AG09309 (cell line): ENCODE data around the gene GXYLT1.

Source experiments
- DNase-seq: peaks from one replicate; pipeline ENCODE4 v3.0.0-alpha.2; 2010; ENCODE audit warnings: low read depth
- H3K4me3 ChIP-seq: 2 replicates; pipeline ENCODE4 v1.5.1; 2011; ENCODE audit warnings: mild to moderate bottlenecking, low read depth, low read length, moderate library complexity; ENCODE audit not compliant: control insufficient read depth
- TF ChIP-seq, protein P1 (sequence below): IDR thresholded peaks from 2 replicates; pipeline ENCODE4 v1.5.1; 2011; ENCODE audit warnings: mild to moderate bottlenecking, low read depth, low read length, inconsistent platforms; ENCODE audit not compliant: insufficient read depth, control insufficient read depth; ENCODE audit errors: missing control alignments

GXYLT1 gene

GRCh38 chr12:42167711-42168110 is 23.0 kb upstream of the GXYLT1 start:
- DNase-seq: no peak
- TF ChIP-seq, protein P1, sequence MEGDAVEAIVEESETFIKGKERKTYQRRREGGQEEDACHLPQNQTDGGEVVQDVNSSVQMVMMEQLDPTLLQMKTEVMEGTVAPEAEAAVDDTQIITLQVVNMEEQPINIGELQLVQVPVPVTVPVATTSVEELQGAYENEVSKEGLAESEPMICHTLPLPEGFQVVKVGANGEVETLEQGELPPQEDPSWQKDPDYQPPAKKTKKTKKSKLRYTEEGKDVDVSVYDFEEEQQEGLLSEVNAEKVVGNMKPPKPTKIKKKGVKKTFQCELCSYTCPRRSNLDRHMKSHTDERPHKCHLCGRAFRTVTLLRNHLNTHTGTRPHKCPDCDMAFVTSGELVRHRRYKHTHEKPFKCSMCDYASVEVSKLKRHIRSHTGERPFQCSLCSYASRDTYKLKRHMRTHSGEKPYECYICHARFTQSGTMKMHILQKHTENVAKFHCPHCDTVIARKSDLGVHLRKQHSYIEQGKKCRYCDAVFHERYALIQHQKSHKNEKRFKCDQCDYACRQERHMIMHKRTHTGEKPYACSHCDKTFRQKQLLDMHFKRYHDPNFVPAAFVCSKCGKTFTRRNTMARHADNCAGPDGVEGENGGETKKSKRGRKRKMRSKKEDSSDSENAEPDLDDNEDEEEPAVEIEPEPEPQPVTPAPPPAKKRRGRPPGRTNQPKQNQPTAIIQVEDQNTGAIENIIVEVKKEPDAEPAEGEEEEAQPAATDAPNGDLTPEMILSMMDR: no peak
- H3K4me3 ChIP-seq: no peak overlapping the region

DNA sequence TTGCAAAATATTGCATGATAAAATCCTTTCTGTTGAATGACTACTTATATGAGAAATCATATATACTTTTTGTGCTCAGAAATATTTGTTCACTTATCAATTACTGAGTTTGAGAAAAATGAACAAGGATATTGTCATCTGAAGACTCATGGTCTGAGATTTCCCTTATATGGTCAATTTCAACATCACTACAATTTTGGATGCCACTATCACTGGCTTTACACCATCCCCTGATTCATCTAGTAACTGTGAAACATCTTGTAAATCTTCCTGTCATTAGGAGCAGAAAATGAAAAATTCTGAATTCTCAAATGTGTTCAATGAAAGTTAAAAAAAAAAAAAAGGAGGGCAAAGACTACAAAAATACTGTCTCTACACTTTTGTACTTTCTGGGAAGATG is 21.8 kb upstream of the GXYLT1 start:
- peak; percentile 40 for DNase-seq
- no peak overlapping the region for H3K4me3 ChIP-seq
- TF ChIP-seq, protein P1: no peak

DNA sequence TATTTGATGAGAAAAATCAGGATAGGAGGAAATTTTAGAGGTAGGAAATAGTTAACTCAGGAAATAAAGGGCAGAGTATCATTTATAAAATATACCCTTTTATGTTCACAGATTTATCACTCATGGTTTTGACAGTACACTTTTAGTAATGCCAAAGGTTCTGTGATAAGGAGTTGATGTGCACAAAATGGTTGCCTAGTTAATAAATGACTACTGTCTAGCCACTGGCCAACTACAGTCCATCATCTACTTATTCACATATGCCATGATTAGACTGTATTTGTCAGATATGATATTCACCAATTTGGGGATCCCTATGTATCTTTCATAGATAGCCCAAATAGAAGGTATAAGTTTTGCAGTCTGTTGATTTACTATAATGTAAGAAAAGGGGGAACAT is 19.2 kb upstream of the GXYLT1 start:
- H3K4me3 ChIP-seq: no peak overlapping the region
- TF ChIP-seq, protein P1: no peak
- DNase-seq: no peak

DNA sequence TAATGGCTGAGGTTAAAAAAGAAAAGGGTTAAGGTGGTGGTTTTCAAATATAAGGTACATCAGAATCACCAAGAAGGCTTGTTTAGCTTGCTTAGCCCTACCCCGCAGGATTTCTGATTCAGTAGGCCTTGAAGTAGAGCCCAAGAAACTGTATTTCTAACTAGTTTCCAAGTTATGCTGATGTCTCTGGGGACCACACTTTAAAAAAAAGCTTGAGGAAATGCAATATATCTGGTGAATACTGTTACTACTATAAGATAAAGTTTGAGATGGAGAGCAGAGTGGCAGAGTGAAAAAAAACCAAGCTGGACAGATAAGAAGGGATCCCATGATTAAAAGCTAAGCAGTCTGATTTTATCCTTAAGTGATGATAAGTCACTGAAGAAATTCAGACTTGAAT is 18.3 kb upstream of the GXYLT1 start:
- no peak overlapping the region for H3K4me3 ChIP-seq
- no peak for DNase-seq
- TF ChIP-seq, protein P1: no peak

GRCh38 chr12:42162193-42162592 is 17.5 kb upstream of the GXYLT1 start:
- TF ChIP-seq, protein P1: no peak
- DNase-seq: no peak

GRCh38 chr12:42161529-42161928 is 16.9 kb upstream of the GXYLT1 start:
- no peak for DNase-seq
- H3K4me3 ChIP-seq: no peak overlapping the region
- TF ChIP-seq, protein P1: no peak

More at GRCh38 chr12:42162193-42162592, 17.5 kb upstream of the GXYLT1 start:
- H3K4me3 ChIP-seq: no peak overlapping the region

GRCh38 chr12:42156232-42156631 is 11.6 kb upstream of the GXYLT1 start:
- TF ChIP-seq, protein P1: no peak
- DNase-seq: no peak
- no peak overlapping the region for H3K4me3 ChIP-seq
